ENCODE results near the gene L3MBTL2.

L3MBTL2 gene

DNA sequence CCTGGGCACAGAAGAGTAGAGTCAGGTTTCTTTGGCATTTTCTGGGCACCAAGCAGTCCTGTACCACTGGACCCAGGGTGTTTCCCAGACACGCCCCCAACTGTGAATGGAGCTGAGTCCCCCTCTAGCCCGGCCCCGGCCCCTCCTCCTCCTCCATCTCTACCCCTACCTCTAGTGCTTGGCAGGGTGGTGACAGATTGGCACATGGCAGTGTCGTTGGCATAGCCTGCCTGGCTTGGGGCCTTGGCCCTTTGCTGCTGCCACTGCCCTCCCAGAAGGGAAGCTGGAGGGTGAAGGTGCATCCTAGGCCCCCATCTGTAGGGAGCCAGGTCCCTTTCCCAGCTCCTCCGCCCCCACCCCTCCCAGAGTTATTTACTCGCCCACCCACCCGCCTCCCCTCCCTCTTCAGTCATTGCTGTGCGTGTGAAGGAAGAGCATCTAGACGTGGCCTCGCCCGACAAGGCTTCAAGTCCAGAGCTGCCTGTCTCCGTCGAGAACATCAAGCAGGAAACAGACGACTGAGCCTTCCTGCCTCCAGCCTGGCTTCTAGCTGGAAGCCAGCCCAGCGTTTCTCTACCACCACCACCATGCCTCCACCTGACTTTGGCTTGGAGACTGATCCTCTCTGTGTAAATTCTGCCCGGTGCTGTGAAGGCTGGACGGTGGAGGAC lies 24.8 kb downstream of the L3MBTL2 start:
- Mint-ChIP-seq H3K4me3 (no peak overlapping the region), H3K4me1 (no peaks in the 10 kb centered on the region), H3K36me3 (peaks cover 58% of the 10 kb centered on the region), H3K27ac (peak overlapping the region; percentile 63), H3K9me3 (no peaks in the 10 kb centered on the region)
- ATAC-seq (no peak), DNase-seq (ENCODE audit: low spot score in 2 of 2) (no peak)

DNA sequence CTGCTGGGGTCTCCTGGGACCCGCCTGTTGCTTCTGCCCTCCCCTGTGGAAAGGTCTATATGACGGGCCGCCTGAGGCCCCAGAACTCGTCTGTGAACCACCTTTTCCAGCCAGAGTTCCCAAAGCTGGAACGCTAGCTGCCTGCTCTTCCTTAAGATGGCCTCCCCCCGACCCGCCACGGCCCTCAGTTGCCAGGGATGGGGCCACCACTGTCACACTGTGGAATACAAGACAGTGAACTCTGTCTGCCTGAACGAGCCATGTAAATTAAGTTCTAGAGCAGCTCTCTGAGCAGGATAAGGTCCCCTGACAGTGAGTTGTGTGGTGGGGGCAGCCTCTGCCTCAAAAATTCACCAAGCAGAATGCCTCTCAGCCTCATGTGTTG lies 25.3 kb downstream of the L3MBTL2 start:
- DNase-seq (ENCODE audit: low spot score in 2 of 2) = no peak
- H3K4me1 Mint-ChIP-seq = no peaks in the 10 kb centered on the region
- no peak overlapping the region for H3K4me3 Mint-ChIP-seq
- ATAC-seq = no peak
- H3K27ac Mint-ChIP-seq = peak overlapping the region; percentile 63
- H3K9me3 Mint-ChIP-seq = no peaks in the 10 kb centered on the region
- H3K36me3 Mint-ChIP-seq = peaks cover 52% of the 10 kb centered on the region

DNA sequence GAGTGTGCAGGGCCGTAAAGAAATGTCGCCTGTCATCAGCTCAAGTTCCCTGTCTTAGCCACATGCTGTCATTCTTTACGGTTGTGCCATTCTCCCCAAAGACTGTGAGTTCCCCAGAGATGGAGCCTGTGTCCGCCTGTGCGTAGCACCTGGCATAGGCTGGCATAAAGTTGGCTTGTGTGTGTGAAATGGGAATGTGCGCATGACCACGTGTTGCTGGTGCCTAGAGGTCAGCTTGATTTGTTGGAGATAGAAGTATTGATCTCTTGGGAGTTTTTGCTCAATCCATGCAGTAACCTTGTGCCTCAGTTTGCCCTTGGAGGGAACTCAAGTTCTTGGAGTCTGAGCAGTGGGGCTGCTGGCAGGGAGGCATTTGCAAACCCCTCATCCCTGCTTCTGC lies 26.3 kb downstream of the L3MBTL2 start:
- Mint-ChIP-seq H3K9me3 (no peaks in the 10 kb centered on the region), H3K27ac (peak overlapping the region; percentile 63), H3K4me3 (no peak overlapping the region), H3K4me1 (no peaks in the 10 kb centered on the region), H3K36me3 (peaks cover 43% of the 10 kb centered on the region)
- no peak for ATAC-seq
- no peak for DNase-seq (ENCODE audit: low spot score in 2 of 2)

DNA sequence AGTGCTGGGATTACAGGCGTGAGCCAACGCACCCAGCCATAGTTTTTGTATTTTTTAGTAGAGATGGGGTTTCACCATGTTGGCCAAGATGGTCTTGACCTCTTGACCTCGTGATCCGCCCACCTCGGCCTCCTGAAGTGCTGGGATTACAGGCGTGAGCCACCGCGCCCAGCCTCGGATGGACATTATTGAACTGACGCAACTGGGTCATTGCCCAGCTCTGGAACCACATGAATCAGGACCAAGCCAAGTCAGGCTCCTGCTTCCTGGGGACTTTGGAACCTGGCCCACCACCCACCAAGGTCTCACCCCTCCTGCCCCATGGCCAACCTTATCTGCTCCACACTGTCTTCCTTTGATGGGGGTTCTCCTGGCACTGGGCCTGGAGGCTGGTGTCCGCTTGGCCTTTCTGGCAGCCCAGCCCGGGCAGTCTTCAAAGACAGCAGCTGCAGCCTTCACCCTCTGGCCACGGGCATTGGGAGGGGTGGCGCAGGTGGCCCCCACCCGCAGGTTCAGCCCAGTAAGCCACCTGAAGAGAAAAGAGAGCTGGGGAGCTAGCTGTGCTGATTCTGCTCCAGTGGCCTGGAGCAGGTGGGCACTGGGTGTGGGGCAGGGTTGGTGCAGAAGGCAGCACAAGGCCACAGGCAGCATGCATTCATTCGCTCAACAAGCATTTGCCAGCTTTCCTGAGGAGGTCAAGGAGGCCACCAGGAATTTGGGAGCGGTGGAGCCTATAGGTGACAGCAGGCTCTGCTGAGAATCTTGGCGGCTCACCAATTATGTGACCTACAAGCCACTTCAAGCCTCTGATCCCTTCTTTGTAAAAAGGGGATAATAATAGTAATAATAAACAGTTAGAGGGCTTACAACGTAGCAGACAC lies 29.9 kb downstream of the L3MBTL2 start:
- no peak overlapping the region for H3K4me3 Mint-ChIP-seq
- no peaks in the 10 kb centered on the region for H3K9me3 Mint-ChIP-seq
- no peak for ATAC-seq
- H3K27ac Mint-ChIP-seq = no peak overlapping the region
- H3K4me1 Mint-ChIP-seq = peaks cover 12% of the 10 kb centered on the region
- peaks cover 16% of the 10 kb centered on the region for H3K36me3 Mint-ChIP-seq
- no peak for DNase-seq (ENCODE audit: low spot score in 2 of 2)

DNA sequence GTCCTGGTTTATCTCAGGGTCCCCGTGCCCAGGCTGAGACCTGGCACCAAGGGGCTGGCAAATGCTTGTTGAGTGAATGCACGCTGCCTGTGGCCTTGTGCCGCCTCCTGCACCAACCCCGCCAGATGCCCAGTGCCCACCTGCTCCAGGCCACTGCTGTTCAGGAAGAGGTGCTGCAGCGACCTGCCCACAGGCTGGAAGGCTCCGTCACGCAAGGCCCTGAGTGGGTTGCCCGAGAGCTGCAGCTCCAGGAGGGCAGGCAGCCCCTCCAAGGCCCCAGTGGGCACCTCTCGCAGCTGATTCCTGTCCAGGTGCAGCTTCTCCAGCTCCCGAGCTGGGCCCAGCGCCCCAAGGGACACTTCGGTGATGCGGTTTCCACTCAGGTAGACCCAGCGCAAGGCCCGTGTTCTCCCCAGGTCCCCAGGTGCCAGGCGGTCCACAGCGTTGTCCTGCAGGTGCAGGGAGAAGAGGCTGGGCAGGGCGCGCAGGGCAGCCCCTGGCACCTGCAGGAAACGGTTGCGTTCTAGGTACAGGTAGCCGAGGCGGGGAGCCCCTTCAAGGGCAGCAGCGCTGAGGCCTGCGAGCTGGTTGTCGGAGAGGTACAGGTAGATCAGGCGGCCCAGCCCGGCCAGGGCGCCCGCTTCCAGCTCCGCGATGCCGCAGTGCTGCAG lies 32.1 kb downstream of the L3MBTL2 start:
- peak overlapping the region; percentile 71 for H3K4me3 Mint-ChIP-seq
- H3K27ac Mint-ChIP-seq = no peak overlapping the region
- peaks cover 6% of the 10 kb centered on the region for H3K36me3 Mint-ChIP-seq
- ATAC-seq (no peak), DNase-seq (ENCODE audit: low spot score in 2 of 2) (no peak)
- H3K4me1 Mint-ChIP-seq = peaks cover 12% of the 10 kb centered on the region
- H3K9me3 Mint-ChIP-seq = no peaks in the 10 kb centered on the region

DNA sequence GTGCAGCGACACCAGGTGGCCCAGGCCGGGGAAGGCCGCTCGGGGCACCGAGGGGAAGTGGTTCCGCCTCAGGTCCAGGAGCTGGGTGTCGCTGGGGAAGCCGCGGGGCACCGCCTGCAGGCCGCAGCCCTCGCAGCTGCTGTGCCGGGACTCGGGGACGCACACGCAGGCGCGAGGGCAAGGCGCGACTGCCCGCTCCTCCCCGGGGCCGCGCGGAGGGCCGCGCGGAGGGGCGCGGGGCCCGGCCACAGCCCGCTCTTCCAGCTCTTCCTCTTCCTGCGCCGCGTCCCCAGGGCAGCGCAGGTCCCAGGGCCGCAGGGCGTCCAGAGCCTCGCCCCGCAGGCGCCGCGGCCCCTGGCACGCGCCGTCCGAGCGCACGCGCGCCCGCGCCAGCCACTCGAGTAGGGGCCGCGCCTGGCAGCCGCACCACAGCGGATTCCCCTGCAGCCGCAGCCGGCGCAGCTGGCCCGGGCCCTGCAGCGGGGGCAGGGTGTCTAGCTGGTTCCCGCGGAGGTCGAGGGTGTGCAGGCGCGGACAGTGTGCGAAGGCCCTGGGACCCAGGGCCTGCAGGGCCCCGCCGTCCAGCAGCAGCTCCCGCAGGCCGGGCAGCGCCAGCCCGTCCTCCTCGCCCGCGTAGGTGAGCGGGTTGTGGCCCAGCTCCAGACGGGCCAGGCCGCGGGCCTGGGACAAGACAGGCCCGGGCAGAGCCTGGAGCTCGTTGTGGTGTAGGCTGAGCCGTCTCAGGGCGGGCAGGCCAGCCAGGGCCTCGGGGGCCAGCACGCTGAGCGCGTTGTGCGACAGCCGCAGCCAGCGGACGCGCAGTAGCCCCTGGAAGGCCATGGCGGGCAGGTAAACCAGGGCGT lies 32.8 kb downstream of the L3MBTL2 start:
- ATAC-seq (peak; percentile 88), DNase-seq (ENCODE audit: low spot score in 2 of 2) (peak; percentile 62 to 83)
- Mint-ChIP-seq H3K4me1 (peaks cover 12% of the 10 kb centered on the region), H3K36me3 (peaks cover 6% of the 10 kb centered on the region), H3K9me3 (no peaks in the 10 kb centered on the region), H3K27ac (no peak overlapping the region), H3K4me3 (peak overlapping the region; percentile 71)

DNA sequence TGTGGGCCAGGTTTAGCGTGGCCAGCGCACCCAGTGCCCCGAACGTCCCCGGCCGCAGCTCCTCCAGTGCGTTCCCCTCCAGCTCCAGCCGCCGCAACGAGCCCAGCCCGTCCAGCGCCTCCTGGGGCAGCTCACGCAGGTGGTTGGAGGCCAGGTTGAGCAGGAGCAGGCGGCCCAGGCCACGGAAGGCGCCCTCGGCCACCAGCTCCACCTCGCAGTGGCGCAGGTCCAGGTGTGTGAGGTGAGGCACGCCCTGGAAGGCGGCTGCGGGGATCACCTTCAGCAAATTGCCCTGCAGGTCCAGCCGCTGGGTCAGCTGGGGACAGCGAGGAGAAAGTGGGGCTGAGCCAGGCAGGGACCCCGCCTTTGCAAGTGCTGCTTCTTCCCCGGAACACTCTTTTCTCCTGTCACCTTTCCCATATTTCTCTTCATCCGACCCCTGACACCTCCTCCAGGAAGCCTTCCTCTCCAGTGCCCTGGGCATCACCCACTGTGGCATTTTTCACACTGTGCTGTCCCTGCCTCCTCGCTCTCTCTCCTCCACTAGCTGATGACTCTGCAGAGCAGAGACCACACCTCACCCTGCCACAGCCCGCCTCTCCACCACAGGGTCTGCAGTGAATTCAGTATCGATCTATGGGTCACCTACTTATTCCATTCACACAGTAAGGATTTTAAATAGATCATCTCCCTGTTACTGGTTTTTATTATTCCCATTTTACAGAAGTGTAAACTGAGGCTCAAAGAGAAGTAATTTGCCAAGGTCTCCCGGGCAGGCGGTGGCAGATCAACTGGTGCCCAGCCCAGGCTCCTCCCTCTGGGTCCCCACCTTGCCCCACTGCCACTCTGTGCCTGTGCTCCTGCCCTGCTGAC lies 33.7 kb downstream of the L3MBTL2 start:
- ATAC-seq (no peak), DNase-seq (ENCODE audit: low spot score in 2 of 2) (no peak)
- H3K9me3 Mint-ChIP-seq = no peaks in the 10 kb centered on the region
- peaks cover 6% of the 10 kb centered on the region for H3K36me3 Mint-ChIP-seq
- no peak overlapping the region for H3K27ac Mint-ChIP-seq
- H3K4me1 Mint-ChIP-seq = peaks cover 12% of the 10 kb centered on the region
- H3K4me3 Mint-ChIP-seq = peak overlapping the region; percentile 47

DNA sequence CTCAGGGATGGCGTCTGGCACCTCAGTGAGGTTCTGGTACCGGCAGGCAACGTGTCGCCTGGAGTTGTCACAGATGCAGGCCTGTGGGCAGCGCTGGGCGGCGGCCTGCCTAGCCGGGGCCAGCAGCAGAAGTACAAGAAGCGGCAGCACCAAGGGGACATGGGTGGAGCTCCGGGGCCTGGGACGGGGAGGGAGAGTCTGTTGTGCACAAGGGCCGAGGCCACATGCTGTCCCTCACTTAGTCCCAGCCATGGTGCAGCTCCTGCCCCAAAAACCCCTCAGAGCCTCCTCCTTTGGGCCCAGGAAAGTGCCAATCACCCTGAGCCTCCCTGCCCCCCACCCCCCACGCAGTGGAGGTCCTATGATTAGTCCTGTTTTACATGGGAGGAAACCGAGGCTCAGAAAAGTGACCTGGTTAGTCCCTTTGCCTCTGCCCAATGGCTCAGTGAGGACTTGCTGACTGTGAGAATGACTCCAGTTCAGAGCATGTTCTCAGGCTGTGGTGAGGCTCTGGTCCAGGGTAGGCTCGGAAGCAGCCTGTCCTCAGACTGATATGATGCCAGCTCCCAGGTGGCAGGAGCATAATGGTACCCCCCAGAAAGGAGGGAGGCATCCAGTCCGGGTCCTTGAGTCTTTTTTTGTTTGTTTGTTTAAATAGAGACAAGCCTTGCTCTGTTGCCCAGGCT lies 34.5 kb downstream of the L3MBTL2 start:
- Mint-ChIP-seq H3K27ac (no peak overlapping the region), H3K4me1 (peaks cover 12% of the 10 kb centered on the region), H3K9me3 (no peaks in the 10 kb centered on the region), H3K36me3 (peaks cover 6% of the 10 kb centered on the region), H3K4me3 (peak overlapping the region; percentile 47)
- no peak for DNase-seq (ENCODE audit: low spot score in 2 of 2)
- no peak for ATAC-seq

DNA sequence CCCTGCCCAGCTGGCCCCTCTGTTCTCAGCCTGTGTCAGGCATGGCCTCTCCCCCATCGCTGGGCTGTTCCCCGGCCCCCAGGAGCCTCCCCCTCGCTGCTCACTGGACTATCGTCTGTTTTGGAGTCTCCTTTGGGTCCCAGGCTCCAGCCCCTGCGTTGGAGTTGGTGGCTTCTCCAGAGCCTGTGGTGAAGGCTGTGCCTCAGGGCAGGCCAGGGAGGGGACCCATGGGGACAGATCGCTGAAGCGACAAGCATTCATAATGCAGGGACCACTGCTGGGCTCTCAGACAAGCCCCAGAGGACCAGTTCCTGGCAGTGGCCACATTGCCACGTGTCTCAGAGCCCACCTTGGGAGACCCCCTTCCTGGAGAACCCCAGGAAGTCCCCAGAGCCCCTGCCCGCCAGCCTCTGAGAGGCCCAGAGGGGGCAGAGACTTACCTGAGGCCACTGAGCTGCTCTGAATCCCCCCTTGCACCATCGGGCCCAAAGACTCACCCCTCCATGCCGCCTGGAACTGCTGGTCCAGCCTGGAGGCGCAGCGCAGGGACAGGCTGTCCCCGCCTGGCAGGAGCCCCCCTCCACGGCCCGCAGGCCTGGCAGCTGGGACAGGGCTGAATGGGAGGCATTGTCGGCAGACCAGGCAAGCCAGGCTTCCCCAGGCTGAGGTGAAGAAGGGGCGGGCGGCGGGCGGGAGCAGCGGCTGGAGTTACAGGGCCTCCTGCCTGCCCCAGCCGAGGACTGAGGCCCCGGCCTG lies 35.4 kb downstream of the L3MBTL2 start, which contains the start of gene CHADL:
CHADL (minus strand) TSS at position 555 of the 756 bp plus-strand sequence; CDS start at position 505, 50 bp downstream.
- DNase-seq (ENCODE audit: low spot score in 2 of 2) = no peak
- Mint-ChIP-seq H3K4me3 (no peak within 1 kb of the TSS), H3K27ac (no peak within 1 kb of the TSS)

DNA sequence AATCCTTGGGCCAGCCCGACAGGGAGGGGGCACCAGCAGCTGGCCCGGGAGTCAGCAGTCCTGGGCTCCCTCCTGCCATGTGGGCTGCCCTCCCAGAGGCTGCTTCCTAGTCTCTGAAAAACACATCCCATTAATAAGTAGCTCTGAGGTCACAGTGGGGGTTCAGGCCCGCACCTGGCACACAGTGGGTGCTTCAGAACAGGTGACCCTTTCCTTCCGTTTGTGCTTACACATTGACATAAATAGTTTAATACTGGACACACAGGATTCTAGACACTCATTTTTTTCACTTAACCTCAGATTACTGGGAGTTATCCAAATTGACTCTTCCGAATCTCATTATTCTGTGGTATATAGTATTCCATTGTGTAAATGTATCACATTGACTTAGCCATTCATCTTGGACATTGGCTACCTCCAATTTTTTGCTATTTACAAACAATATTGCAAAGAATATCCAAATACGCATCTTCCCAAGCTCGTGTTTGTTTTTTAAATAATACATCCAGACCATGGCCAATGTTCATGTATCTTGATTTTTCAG lies 36.1 kb downstream of the L3MBTL2 start:
- no peak for DNase-seq (ENCODE audit: low spot score in 2 of 2)
- Mint-ChIP-seq H3K27ac (no peak overlapping the region), H3K4me3 (no peak overlapping the region), H3K9me3 (no peaks in the 10 kb centered on the region), H3K36me3 (peaks cover 21% of the 10 kb centered on the region), H3K4me1 (peaks cover 12% of the 10 kb centered on the region)
- ATAC-seq = no peak

More for the DNA sequence above, 35.4 kb downstream of the L3MBTL2 start, which contains the start of gene CHADL:
- peaks cover 12% of the 10 kb centered on the region for H3K4me1 Mint-ChIP-seq
- no peaks in the 10 kb centered on the region for H3K9me3 Mint-ChIP-seq
- peaks cover 14% of the 10 kb centered on the region for H3K36me3 Mint-ChIP-seq
- no peak for ATAC-seq

DNA sequence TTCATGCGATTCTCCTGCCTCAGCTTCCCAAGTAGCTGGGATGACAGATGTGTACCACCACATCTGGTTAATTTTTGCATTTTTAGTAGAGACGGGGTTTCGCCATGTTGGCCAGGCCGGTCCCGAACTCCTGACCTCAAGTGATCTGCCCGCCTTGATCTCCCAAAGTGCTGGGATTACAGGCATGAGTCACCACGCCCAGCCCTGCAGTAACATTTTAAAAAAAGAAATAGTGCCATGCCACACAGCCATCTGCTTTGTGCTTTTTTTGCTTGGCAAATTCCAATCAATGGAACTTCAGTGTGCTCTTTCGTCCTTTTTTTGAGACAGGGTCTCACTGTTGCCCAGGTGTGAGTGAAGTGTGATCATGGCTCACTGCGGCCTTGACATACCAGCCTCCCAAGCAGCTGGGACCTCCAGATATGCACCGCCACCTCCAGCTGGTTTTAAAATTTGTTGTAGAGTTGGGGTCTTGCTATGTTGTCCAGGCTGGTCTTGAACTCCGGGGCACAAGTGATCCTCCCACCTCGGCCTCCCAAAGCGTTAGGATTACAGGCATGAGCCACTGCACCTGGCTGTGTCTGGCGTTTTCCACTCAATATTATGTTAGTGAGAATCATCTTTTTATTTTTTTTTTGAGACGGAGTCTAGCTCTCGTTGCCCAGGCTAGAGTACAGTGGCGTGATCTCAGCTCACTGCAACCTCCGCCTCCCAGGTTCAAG lies 37.4 kb downstream of the L3MBTL2 start:
- H3K27ac Mint-ChIP-seq = no peak overlapping the region
- DNase-seq (ENCODE audit: low spot score in 2 of 2) = no peak
- H3K4me3 Mint-ChIP-seq = no peak overlapping the region

DNA sequence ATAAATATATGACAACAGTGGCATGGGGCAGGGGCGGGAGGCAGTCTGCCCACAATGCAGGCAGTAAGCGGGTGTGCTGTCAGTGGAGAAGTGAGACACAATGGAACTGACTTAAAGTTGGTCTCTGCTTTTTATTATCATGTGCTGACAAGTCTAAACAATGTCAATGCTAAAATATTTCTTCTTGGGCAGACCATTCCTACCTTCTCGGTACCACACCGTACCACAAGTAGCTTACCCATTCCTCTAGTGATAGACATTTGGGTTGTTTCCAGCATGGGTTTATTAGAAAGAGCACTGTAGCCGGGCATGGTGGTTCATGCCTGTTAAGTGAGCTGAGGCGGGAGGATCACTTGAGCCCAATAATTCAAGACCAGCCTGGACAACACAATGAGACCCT lies 38.2 kb downstream of the L3MBTL2 start:
- no peak for DNase-seq (ENCODE audit: low spot score in 2 of 2)
- no peak overlapping the region for H3K4me3 Mint-ChIP-seq
- no peak overlapping the region for H3K27ac Mint-ChIP-seq
- no peaks in the 10 kb centered on the region for H3K9me3 Mint-ChIP-seq
- H3K4me1 Mint-ChIP-seq = peaks cover 6% of the 10 kb centered on the region
- peaks cover 37% of the 10 kb centered on the region for H3K36me3 Mint-ChIP-seq
- no peak for ATAC-seq

More for the DNA sequence above, 37.4 kb downstream of the L3MBTL2 start:
- no peak for ATAC-seq
- H3K9me3 Mint-ChIP-seq = no peaks in the 10 kb centered on the region
- peaks cover 34% of the 10 kb centered on the region for H3K36me3 Mint-ChIP-seq
- H3K4me1 Mint-ChIP-seq = peaks cover 6% of the 10 kb centered on the region
